Measurements from ENCODE around the gene ANKRD35. TPM values are rescaled to one million over a fixed set of nuclear protein-coding genes. Genes with fewer than 3 reads are reported as not detected.
A peak's percentile ranks its signal among the peaks of the same experiment; 100 is the strongest.

Gene ANKRD35
- total RNA-seq, 1 experiment from 2014 or later: not detected

DNA sequence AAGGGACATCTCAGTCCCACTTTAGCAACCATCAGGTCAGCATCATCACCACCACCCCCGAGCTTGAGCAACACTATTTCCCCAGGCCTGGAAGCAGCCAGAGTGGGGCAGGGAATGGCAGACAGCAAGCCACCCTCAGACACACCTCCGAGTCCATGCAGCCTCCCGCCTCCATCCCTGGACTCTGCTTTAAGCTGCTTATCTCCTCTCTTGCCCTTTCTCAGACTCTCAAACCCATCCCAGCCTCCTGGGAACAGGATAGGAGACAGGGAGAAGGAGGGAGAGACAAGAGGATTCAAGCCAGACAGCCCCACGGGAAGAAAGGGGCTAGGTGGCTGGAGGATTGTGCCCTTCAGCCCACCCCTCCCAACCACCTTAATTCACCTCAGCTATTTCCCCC lies 28.5 kb downstream of the ANKRD35 start:
- DNase-seq (ENCODE audit: low read depth, low spot score) (no peak), ATAC-seq (no peak)
- intact Hi-C loops (cut with micrococcal nuclease; ENCODE audit: unreplicated experiment): loop anchor here (10.0 kb wide), 1 partner anchor 58 kb away; the partner anchor contains the start of genes ITGA10 and PEX11B
- Histone ChIP-seq H3K36me3 (ENCODE audit: control insufficient read depth, insufficient read depth, low read length) (peaks cover 14% of the 10 kb centered on the region; the same call in 1 of the 2 replicates), H3K27me3 (ENCODE audit: control insufficient read depth, insufficient read depth, low read length) (no peaks in the 10 kb centered on the region), H3K27ac (ENCODE audit: low read length) (no peak overlapping the region), H3K9me3 (ENCODE audit: control insufficient read depth, insufficient read depth, low read depth, low read length) (no peaks in the 10 kb centered on the region), H3K4me3 (ENCODE audit: low read depth in 2 of 2, low read length in 2 of 2) (no peak overlapping the region), H3K4me1 (ENCODE audit: control insufficient read depth, insufficient read depth, low read length) (peaks cover 17% of the 10 kb centered on the region)
- in situ Hi-C loops (cut with HindIII; ENCODE audit: low pct_unique_long_range_greater_than_20kb, low sequenced_read_pairs): no loop called here
- CTCF ChIA-PET: interaction anchor here (2.9 kb wide), 1 partner anchor 12 kb away, joined by 25 read pairs; the partner anchor contains the start of gene NUDT17
- no TSS peak for BruUV-seq (replicated peaks)
- POLR2A ChIA-PET: no interaction called here
- TF ChIP-seq, protein P1, sequence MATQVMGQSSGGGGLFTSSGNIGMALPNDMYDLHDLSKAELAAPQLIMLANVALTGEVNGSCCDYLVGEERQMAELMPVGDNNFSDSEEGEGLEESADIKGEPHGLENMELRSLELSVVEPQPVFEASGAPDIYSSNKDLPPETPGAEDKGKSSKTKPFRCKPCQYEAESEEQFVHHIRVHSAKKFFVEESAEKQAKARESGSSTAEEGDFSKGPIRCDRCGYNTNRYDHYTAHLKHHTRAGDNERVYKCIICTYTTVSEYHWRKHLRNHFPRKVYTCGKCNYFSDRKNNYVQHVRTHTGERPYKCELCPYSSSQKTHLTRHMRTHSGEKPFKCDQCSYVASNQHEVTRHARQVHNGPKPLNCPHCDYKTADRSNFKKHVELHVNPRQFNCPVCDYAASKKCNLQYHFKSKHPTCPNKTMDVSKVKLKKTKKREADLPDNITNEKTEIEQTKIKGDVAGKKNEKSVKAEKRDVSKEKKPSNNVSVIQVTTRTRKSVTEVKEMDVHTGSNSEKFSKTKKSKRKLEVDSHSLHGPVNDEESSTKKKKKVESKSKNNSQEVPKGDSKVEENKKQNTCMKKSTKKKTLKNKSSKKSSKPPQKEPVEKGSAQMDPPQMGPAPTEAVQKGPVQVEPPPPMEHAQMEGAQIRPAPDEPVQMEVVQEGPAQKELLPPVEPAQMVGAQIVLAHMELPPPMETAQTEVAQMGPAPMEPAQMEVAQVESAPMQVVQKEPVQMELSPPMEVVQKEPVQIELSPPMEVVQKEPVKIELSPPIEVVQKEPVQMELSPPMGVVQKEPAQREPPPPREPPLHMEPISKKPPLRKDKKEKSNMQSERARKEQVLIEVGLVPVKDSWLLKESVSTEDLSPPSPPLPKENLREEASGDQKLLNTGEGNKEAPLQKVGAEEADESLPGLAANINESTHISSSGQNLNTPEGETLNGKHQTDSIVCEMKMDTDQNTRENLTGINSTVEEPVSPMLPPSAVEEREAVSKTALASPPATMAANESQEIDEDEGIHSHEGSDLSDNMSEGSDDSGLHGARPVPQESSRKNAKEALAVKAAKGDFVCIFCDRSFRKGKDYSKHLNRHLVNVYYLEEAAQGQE (IDR thresholded peaks at IDR 0.05; ENCODE audit: insufficient read depth in 1 of 2, low read depth in 2 of 2, low read length in 1 of 2): no peak
- TF ChIP-seq TCF7L2 (IDR thresholded peaks at IDR 0.05; ENCODE audit: low read depth, low read length): no peak
- TF ChIP-seq, protein P2, sequence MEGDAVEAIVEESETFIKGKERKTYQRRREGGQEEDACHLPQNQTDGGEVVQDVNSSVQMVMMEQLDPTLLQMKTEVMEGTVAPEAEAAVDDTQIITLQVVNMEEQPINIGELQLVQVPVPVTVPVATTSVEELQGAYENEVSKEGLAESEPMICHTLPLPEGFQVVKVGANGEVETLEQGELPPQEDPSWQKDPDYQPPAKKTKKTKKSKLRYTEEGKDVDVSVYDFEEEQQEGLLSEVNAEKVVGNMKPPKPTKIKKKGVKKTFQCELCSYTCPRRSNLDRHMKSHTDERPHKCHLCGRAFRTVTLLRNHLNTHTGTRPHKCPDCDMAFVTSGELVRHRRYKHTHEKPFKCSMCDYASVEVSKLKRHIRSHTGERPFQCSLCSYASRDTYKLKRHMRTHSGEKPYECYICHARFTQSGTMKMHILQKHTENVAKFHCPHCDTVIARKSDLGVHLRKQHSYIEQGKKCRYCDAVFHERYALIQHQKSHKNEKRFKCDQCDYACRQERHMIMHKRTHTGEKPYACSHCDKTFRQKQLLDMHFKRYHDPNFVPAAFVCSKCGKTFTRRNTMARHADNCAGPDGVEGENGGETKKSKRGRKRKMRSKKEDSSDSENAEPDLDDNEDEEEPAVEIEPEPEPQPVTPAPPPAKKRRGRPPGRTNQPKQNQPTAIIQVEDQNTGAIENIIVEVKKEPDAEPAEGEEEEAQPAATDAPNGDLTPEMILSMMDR (IDR thresholded peaks at IDR 0.05): no peak
- no peak for TF ChIP-seq SIN3A (IDR thresholded peaks at IDR 0.05; ENCODE audit: borderline replicate concordance, insufficient read depth, low read depth, low read length)
- TF ChIP-seq POLR2AphosphoS5 (IDR thresholded peaks at IDR 0.05; ENCODE audit: low read depth, low read length): no peak

DNA sequence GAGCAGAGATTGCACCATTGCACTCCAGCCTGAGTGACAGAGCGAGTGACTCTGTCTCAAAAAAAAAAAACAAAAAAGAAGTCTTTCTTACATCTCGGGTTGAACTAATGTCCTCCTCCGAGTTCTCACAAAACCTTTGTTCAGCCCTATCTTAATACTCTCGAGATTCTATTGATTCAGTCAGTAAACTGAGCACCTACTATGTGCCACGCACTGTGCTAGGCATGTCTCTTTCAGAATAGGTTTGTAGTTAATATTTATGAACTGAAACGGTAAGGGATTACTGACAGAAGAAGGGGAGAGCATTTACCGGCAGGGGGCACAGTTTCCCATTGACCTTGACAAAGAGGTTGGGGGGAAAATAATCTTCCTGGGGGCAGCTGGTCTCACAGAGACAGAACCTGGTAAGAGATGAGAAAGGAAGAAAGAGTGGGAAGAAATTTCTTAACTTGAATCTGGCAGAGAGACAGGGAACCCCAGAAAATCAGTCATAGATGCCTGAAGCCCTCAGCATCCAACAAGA lies 30.2 kb downstream of the ANKRD35 start:
- intact Hi-C loops (cut with micrococcal nuclease; ENCODE audit: unreplicated experiment): loop anchor here (10.0 kb wide), 1 partner anchor 59 kb away; the partner anchor contains the start of genes ITGA10 and PEX11B

More for the DNA sequence above, 30.2 kb downstream of the ANKRD35 start:
- TF ChIP-seq POLR2AphosphoS5 (IDR thresholded peaks at IDR 0.05; ENCODE audit: low read depth, low read length): no peak
- TF ChIP-seq, protein P2 (IDR thresholded peaks at IDR 0.05): peak; percentile 61; the same call in 1 of the 2 replicates
- Histone ChIP-seq H3K9me3 (ENCODE audit: control insufficient read depth, insufficient read depth, low read depth, low read length) (no peaks in the 10 kb centered on the region), H3K4me3 (ENCODE audit: low read depth in 2 of 2, low read length in 2 of 2) (no peak overlapping the region), H3K27ac (ENCODE audit: low read length) (no peak overlapping the region), H3K27me3 (ENCODE audit: control insufficient read depth, insufficient read depth, low read length) (no peaks in the 10 kb centered on the region), H3K36me3 (ENCODE audit: control insufficient read depth, insufficient read depth, low read length) (peaks cover 17% of the 10 kb centered on the region; the same call in 1 of the 2 replicates), H3K4me1 (ENCODE audit: control insufficient read depth, insufficient read depth, low read length) (peaks cover 14% of the 10 kb centered on the region)
- BruUV-seq (replicated peaks): no TSS peak
- ATAC-seq (no peak), DNase-seq (ENCODE audit: low read depth, low spot score) (no peak)
- POLR2A ChIA-PET: no interaction called here
- CTCF ChIA-PET: no interaction called here
- in situ Hi-C loops (cut with HindIII; ENCODE audit: low pct_unique_long_range_greater_than_20kb, low sequenced_read_pairs): no loop called here

Data from Panc1 (cell line).